Muscle layer of colon (tissue), 2 donors: ENCODE measurements around the gene AMZ1.
"Not testable (repeated sequence)": the region's sequence is repeated elsewhere in the genome, so short reads cannot be mapped to it uniquely, and the experiment has no call there.

Experiments
- H3K27ac ChIP-seq: one replicate; pipeline ENCODE4 v1.7.0; 2013; ENCODE audit warnings: low read depth, mild to moderate bottlenecking, low read length, moderate library complexity
- H3K27me3 ChIP-seq, 2 donors: one replicate each; pipeline ENCODE4 v1.7.0; 2013; ENCODE audit warnings: low read length in 2 of 2, mild to moderate bottlenecking in 2 of 2; ENCODE audit not compliant: insufficient read depth in 2 of 2, control insufficient read depth in 1 of 2
- H3K36me3 ChIP-seq: one replicate; pipeline ENCODE4 v1.7.0; 2013; ENCODE audit warnings: mild to moderate bottlenecking, low read length; ENCODE audit not compliant: insufficient read depth
- H3K4me1 ChIP-seq: one replicate; pipeline ENCODE4 v1.7.0; 2013; ENCODE audit warnings: mild to moderate bottlenecking, low read length; ENCODE audit not compliant: insufficient read depth
- H3K4me3 ChIP-seq, 2 donors: one replicate each; pipeline ENCODE4 v1.7.0; 2013; ENCODE audit warnings: low read length in 2 of 2, low read depth in 1 of 2, mild to moderate bottlenecking in 1 of 2, moderate library complexity in 1 of 2
- H3K9ac ChIP-seq: one replicate; pipeline ENCODE4 v1.7.0; 2013; ENCODE audit warnings: low read length
- H3K9me3 ChIP-seq: one replicate; pipeline ENCODE4 v1.7.0; 2013; ENCODE audit warnings: mild to moderate bottlenecking, low read length
- donor health status: abdominal sarcoma.
- donor health status: Adenocarcinoma of cecum.

AMZ1 gene

DNA sequence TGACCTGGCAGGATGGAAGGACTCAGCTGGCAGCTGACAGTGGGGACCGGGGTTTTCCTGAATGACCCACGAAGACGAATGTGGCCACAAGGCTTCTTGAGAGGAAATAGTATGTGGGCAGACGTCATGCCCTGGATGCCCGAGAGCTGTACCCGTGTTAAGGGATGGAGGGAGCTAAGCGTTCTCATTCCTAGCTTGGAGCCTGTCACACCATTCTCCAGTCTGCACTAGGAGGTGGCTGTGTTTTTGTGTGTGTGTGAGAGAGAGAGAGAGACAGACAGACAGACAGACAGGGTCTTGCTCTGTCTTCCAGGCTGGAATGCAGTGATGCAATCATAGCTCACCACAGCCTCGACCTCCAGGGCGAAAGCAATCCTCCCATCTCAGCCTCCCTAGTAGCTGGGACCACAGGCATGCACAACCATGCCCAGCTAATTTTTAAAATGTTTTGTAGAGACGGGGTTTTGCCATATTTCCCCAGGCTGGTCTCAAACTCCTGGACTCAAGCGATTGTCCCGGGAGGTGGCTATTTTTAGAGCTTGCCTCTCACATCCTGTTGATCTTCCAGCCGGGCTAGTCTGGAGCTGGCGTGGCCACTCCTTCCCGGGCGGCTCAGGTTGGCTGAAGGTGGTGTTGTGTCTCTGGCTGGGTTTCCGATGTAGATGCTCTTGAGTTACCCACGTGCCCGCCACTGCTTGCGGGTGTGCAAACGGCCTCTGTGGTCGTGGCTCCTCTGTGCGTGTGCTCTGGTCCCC, 2.1 kb downstream of the AMZ1 start:
- Histone ChIP-seq H3K36me3 (no peaks in the 10 kb centered on the region), H3K4me3 (no peak overlapping the region), H3K9me3 (no peaks in the 10 kb centered on the region), H3K27ac (no peak overlapping the region), H3K4me1 (peaks cover 4% of the 10 kb centered on the region), H3K9ac (no peak overlapping the region), H3K27me3 (peaks cover 8 to 36% of the 10 kb centered on the region in 2 donors)

DNA sequence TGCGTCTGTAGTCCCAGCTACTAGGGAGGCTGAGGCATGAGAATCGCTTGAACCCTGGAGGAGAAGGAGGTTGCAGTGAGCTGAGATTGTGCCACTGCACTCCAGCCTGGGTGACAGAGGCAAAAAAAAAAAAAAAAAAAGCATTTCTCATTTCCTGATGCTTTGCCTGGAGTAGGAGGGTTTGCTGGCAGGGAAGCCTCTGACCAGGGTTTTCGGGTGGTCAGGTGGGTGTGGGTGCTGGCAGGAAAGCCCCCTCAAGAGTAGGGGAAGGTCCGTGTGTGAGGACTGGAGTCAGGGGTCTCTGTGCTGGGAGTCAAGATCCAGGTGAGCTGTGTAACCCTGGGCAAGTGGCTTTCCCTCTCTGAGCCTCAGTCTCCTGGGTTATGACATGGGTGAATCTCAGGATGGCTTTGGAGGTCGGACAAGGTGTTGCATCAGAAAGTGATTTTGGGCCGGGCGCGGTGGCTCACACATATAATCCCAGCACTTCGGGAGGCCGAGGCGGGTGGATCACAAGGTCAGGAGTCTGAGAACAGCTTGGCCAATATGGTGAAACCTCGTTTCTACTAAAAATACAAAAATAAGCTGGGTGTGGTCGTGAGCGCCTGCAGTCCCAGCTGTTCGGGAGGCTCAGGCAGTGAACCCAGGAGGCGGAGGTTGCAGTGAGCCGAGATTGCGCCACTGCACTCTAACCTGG, 3.2 kb downstream of the AMZ1 start:
- H3K9me3 ChIP-seq = no peaks in the 10 kb centered on the region
- H3K4me1 ChIP-seq = peaks cover 4% of the 10 kb centered on the region
- no peak overlapping the region for H3K27ac ChIP-seq

DNA sequence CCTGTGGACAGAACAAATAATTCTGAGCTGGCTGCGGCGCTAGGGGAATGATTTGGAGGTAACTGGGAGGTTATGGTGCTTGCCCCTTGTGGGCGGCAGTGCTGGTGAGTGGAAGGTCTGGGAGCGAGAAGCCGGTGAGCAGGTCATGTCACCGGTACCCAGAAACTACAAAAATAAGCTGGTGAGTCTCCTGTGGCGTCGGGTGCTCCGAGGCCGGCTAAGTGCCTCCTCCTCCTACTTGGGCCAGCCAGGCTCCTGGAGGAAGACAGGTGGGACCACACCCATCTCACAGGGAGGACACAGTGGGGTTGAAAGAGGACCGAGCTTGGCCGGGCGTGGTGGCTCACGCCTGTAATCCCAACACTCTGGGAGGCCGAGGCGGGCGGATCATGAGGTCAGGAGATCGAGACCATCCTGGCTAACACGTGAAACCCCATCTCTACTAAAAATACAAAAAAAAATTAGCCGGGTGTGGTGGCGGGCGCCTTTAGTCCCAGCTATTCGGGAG, 4.0 kb downstream of the AMZ1 start:
- not testable (repeated sequence) for H3K9me3 ChIP-seq, H3K36me3 ChIP-seq, H3K9ac ChIP-seq, H3K27ac ChIP-seq, H3K4me3 ChIP-seq, H3K4me1 ChIP-seq
- peaks cover 8 to 26% of the 10 kb centered on the region in 2 donors for H3K27me3 ChIP-seq

More for the DNA sequence above, 3.2 kb downstream of the AMZ1 start:
- H3K27me3 ChIP-seq = peaks cover 8 to 34% of the 10 kb centered on the region in 2 donors
- H3K4me3 ChIP-seq = no peak overlapping the region
- no peaks in the 10 kb centered on the region for H3K36me3 ChIP-seq
- H3K9ac ChIP-seq = no peak overlapping the region

DNA sequence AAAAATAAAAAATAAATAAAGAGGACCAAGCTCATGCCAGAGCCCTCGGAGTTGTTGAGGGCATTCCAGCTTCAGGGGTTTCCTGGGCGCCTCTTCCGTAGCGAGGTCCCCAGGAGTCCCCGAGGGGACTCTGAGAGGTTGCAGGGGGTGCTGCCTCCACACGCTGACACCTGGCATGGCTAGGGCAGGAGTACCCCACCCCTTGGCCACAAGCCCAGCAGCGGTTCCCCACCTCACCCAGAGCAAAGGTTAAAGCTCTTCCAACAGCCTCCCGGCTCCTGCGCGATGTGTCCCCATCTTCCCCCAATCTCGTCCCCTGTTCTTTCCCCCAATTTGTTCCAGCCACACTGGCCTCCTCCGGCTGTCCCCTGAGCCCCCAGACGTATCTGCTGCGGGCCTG, 4.5 kb downstream of the AMZ1 start:
- peaks cover 3 to 21% of the 10 kb centered on the region in 2 donors for H3K27me3 ChIP-seq
- H3K27ac ChIP-seq = no peak overlapping the region

DNA sequence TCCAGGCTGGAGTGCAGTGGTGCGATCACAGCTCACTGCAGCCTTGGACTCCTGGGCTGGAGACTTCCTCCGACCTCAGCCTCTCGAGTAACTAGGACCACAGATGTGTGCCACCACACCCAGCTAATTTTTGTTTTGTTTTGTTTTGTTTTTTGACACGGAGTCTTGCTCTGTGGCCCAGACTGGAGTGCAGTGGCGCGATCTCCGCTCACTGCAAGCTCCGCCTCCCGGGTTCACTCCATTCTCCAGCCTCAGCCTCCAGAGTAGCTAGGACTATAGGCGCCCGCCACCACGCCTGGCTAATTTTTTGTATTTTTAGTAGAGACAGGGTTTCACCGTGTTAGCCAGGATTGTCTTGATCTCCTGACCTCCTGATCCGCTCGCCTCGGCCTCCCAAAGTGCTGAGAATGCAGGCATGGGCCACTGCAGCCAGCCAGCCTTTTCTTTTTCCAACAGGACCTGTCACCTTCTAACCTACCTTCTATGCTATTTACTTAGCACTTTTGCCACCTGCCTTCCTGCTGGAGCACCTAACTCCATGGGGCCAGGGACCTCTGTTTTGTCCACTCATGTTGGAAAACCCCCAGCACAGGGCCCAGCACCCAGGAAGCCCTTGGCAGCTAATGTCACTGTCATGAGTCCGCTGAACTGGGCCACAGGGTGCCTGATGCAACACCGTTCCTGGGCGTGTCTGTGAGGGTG, 5.6 kb downstream of the AMZ1 start:
- H3K9ac ChIP-seq, H3K4me1 ChIP-seq, H3K27ac ChIP-seq, H3K9me3 ChIP-seq, H3K4me3 ChIP-seq, H3K36me3 ChIP-seq: not testable (repeated sequence)
- peaks cover 0 to 12% of the 10 kb centered on the region in 2 donors for H3K27me3 ChIP-seq

More for the DNA sequence above, 4.5 kb downstream of the AMZ1 start:
- Histone ChIP-seq H3K9ac (no peak overlapping the region), H3K9me3 (no peaks in the 10 kb centered on the region), H3K4me1 (peaks cover 4% of the 10 kb centered on the region), H3K4me3 (no peak overlapping the region), H3K36me3 (no peaks in the 10 kb centered on the region)

DNA sequence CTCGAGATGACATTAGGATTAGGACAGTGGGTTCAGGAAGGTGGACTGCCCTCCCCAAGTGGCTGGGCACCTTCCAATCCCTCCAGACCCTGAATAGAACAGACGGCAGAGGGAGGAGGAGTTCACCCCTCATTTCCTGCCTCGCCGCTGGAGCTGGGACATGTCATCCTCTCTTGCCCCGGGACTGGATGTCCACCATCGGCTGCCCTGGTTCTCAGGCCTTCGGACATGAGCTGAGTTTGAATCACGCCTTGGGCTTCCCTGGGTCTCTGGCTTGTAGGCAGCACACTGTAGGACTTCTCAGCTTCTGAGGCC, 6.1 kb downstream of the AMZ1 start:
- H3K4me1 ChIP-seq, H3K27me3 ChIP-seq, H3K9me3 ChIP-seq, H3K4me3 ChIP-seq, H3K9ac ChIP-seq, H3K36me3 ChIP-seq, H3K27ac ChIP-seq: not testable (repeated sequence)

DNA sequence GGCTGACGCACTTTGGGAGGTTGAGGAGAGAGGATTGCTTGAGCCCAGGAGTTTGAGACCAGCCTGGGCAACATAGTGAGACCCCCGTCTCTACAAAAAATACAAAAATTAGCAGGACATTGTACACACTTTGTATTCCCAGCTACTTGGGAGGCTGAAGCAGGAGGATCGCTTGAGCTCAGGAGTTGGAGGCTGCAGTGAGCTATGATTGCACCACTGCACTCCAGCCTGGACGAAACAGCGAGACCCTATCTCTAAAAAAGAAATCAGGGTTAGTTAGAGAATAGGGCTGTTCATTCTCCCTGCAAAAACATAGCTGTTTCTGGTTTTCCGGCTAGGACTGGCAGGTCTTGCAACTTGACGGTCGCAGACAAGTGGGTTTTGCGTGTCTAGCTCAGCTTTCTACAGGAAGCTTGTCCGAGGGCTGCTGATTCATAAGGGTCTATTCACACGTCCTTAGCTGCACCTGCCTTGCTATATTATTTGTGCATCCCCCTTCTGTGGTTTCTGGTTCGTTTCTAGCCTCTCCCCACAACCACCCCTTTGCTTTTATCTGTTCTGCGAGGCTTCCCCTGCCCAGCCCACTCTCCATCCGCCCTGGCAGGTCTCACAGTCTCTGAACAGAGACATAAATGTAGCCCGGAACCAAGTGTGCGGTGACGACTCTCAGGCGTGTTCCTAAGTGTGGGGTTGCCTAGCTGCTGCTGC, 10.7 kb downstream of the AMZ1 start:
- Histone ChIP-seq H3K4me3 (no peak overlapping the region), H3K36me3 (no peaks in the 10 kb centered on the region), H3K27me3 (peaks cover 4% of the 10 kb centered on the region in 2 donors), H3K9ac (no peak overlapping the region), H3K9me3 (no peaks in the 10 kb centered on the region), H3K4me1 (no peaks in the 10 kb centered on the region), H3K27ac (no peak overlapping the region)

DNA sequence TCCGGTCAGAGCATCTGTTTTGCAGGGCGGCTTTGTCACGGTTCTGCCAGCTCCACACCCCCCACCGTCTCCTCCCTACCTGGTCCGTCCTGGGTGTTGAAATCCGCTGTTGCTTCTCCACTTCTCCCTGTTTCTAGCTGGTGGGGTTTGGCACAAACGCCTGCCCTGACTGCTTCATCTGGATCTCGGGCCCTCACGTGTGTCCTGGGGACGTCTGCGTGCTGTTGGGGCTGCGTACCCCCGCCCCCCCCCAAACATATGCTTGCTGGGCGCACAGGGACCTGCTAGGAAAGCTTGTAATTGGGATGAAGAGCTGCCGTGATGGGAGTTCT, 11.3 kb downstream of the AMZ1 start:
- Histone ChIP-seq H3K9me3 (no peaks in the 10 kb centered on the region), H3K4me3 (no peak overlapping the region), H3K27me3 (peaks cover 4% of the 10 kb centered on the region in 2 donors), H3K27ac (no peak overlapping the region), H3K4me1 (no peaks in the 10 kb centered on the region), H3K36me3 (no peaks in the 10 kb centered on the region), H3K9ac (no peak overlapping the region)

DNA sequence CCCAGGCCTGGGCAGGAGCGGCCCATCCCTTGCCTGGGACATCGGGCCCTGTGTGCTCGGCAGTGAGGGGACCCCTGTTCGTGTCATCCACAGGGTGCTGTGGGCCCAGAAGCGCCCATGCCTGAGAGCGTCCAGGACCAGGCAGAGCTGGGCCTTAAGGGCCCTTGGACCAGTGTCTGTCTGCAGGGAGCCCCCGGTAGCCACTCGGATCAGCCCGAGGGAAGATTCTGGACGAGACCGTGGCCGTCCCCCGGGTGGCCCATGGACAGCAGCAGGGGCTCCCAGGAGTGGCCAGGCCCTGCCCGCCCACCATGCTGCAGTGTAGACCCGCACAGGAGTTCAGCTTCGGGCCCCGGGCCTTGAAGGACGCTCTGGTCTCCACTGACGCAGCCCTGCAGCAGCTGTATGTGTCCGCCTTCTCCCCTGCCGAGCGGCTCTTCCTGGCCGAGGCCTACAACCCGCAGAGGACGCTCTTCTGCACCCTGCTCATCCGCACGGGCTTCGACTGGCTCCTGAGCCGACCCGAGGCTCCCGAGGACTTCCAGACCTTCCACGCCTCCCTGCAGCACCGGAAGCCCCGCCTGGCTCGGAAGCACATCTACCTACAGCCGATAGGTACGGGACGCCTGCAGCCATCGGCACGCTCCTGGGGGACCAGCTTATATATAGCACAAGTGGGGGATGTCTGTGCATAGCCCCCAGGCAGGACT, 12.3 kb downstream of the AMZ1 start:
- Histone ChIP-seq H3K9ac (no peak overlapping the region), H3K4me1 (no peaks in the 10 kb centered on the region), H3K36me3 (no peaks in the 10 kb centered on the region), H3K27ac (no peak overlapping the region), H3K27me3 (peaks cover 4% of the 10 kb centered on the region in 2 donors), H3K4me3 (no peak overlapping the region), H3K9me3 (no peaks in the 10 kb centered on the region)

DNA sequence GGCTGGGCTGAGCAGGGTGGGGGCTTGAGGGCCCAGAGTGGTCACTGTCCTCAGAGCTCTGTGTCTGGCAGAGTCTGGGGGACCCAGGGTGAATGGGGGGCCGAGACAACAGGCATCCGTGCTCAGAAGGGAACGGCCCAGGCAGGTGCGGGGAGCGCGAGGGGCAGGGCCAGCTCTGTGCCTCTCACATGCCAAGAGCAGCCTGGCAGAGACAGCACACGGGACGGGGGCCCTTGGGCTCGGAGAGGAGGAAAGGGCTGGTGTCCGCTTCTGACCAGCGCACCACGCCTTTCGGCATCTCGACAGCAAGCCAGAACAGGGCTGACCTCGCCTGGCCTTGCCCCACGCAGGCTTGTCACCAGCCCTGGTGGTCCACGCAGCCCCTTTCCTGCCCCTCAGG, 13.4 kb downstream of the AMZ1 start:
- Histone ChIP-seq H3K36me3 (no peaks in the 10 kb centered on the region), H3K9ac (no peak overlapping the region), H3K4me1 (no peaks in the 10 kb centered on the region), H3K27me3 (peaks cover 4% of the 10 kb centered on the region in 2 donors), H3K9me3 (no peaks in the 10 kb centered on the region), H3K27ac (no peak overlapping the region), H3K4me3 (no peak overlapping the region)
